H1 (cell line): ENCODE results near the gene ASAP3. TPM values are rescaled to one million over a fixed set of nuclear protein-coding genes. Genes with fewer than 3 reads are reported as not detected.

Source experiments
- CTCF ChIA-PET: fragments of 300-600 bp; sonication (Branson Sonifier 250); formaldehyde crosslinking; loops from one replicate; lab custom pipeline; 2021; ENCODE audit not compliant: partially characterized antibody; lab: Charles Lee
- POLR2A ChIA-PET: fragments of 300-600 bp; sonication (Branson Sonifier 250); formaldehyde crosslinking; loops from one replicate; lab custom pipeline; 2021; ENCODE audit warnings: inconsistent platforms; ENCODE audit not compliant: partially characterized antibody; lab: Charles Lee
- DNase-seq, 2 experiments: peaks; one replicate each; pipeline versions ENCODE4 v3.0.0 to v3.0.0-alpha.2; 2010 to 2022; ENCODE audit warnings: low spot score in 2 of 2, low read depth in 1 of 2, mixed read lengths in 1 of 2
- FAIRE-seq: peaks from 2 replicates; lab custom pipeline; 2011; peaks lifted over from hg19 to GRCh38; lab: Jason Lieb, UNC
- H2AFZ ChIP-seq: 2 replicates; pipeline ENCODE4 v1.8.1; 2012; ENCODE audit warnings: low read length, inconsistent platforms
- H2AK5ac ChIP-seq: 2 replicates; pipeline ENCODE4 v1.6.1; 2013; ENCODE audit warnings: low read depth, low read length
- H2BK120ac ChIP-seq: replicated peaks from 2 replicates; pipeline ENCODE3; 2013; ENCODE audit warnings: low read depth, low read length, inconsistent platforms
- H2BK12ac ChIP-seq: 2 replicates; pipeline ENCODE4 v1.6.1; 2013; ENCODE audit warnings: low read depth, low read length
- H2BK15ac ChIP-seq: 2 replicates; pipeline ENCODE4 v1.6.1; 2013; ENCODE audit warnings: low read length
- H2BK20ac ChIP-seq: 2 replicates; pipeline ENCODE4 v1.6.1; 2013; ENCODE audit warnings: low read length
- H2BK5ac ChIP-seq: 2 replicates; pipeline ENCODE4 v1.6.1; 2013; ENCODE audit warnings: low read depth, low read length
- H3K14ac ChIP-seq: 2 replicates; pipeline ENCODE4 v1.6.1; 2013; ENCODE audit warnings: inconsistent platforms; ENCODE audit not compliant: insufficient read length
- H3K18ac ChIP-seq: 2 replicates; pipeline ENCODE4 v1.6.1; 2013; ENCODE audit warnings: low read length; ENCODE audit errors: extremely low read depth
- H3K23ac ChIP-seq: 2 replicates; pipeline ENCODE4 v1.6.1; 2013; ENCODE audit warnings: inconsistent platforms; ENCODE audit not compliant: insufficient read length
- H3K23me2 ChIP-seq: 2 replicates; pipeline ENCODE4 v1.6.1; 2013; ENCODE audit warnings: low read depth, low read length
- H3K27ac ChIP-seq: 2 replicates; pipeline ENCODE4 v1.6.1; 2011; ENCODE audit warnings: low read depth, low read length, inconsistent platforms
- H3K27me3 ChIP-seq, 4 experiments: replicated peaks in 1 of 4; 1 replicate in 1 of 4; 2 replicates in 3 of 4; pipeline versions ENCODE4 v1.6.1 to v1.8.1; 2011 to 2013; ENCODE audit warnings: low read length in 3 of 4, mild to moderate bottlenecking in 3 of 4, inconsistent platforms in 2 of 4, mixed read lengths in 2 of 4, moderate library complexity in 1 of 4; ENCODE audit not compliant: control insufficient read depth in 3 of 4, insufficient read depth in 3 of 4; ENCODE audit errors: extremely low read depth in 1 of 4
- H3K36me3 ChIP-seq, 4 experiments: 2 replicates each; pipeline versions ENCODE4 v1.6.1 to v1.8.1; 2011 to 2013; ENCODE audit warnings: mild to moderate bottlenecking in 4 of 4, low read length in 3 of 4, moderate library complexity in 2 of 4, control low read depth in 1 of 4, inconsistent platforms in 1 of 4; ENCODE audit not compliant: insufficient read depth in 4 of 4, control insufficient read depth in 2 of 4
- H3K4ac ChIP-seq: replicated peaks from 2 replicates; pipeline ENCODE3; 2013; ENCODE audit warnings: low read length, low read depth, mixed read lengths, inconsistent platforms; ENCODE audit not compliant: insufficient read length
- H3K4me1 ChIP-seq, 4 experiments: replicated peaks in 1 of 4; 1 replicate in 1 of 4; 2 replicates in 3 of 4; pipeline versions ENCODE4 v1.6.1 to v1.8.1; 2011 to 2013; ENCODE audit warnings: low read length in 3 of 4, inconsistent platforms in 2 of 4, mixed read lengths in 1 of 4; ENCODE audit not compliant: insufficient read depth in 4 of 4, control insufficient read depth in 3 of 4
- H3K4me2 ChIP-seq, 2 experiments: 2 replicates each; pipeline versions ENCODE4 v1.6.1 to v1.8.1; 2011 to 2013; ENCODE audit warnings: low read depth in 2 of 2, low read length in 2 of 2, control low read depth in 1 of 2, inconsistent platforms in 1 of 2, mild to moderate bottlenecking in 1 of 2; ENCODE audit not compliant: insufficient read depth in 1 of 2
- H3K4me3 ChIP-seq, 4 experiments: fragments of 200-600, 300-600 bp in 1 of 4; sonication (generic), shearing (Covaris generic), sonication (Bioruptor Twin) in 1 of 4; 2 replicates each; pipeline versions ENCODE4 v1.5.1 to v1.8.1; 2011 to 2016; ENCODE audit warnings: low read length in 4 of 4, low read depth in 3 of 4, control low read depth in 2 of 4, inconsistent platforms in 2 of 4, mild to moderate bottlenecking in 2 of 4, mixed read lengths in 1 of 4, moderate library complexity in 1 of 4; ENCODE audit not compliant: insufficient read depth in 2 of 4; ENCODE audit errors: extremely low read depth in 1 of 4
- H3K56ac ChIP-seq: replicated peaks from 2 replicates; pipeline ENCODE3; 2013; ENCODE audit warnings: low read depth, mild to moderate bottlenecking, mixed read lengths, low read length, inconsistent platforms; ENCODE audit not compliant: insufficient read length
- H3K79me1 ChIP-seq: 2 replicates; pipeline ENCODE4 v1.6.1; 2013; ENCODE audit warnings: low read depth, low read length, control low read depth
- H3K79me2 ChIP-seq, 2 experiments: 2 replicates each; pipeline versions ENCODE4 v1.6.1 to v1.8.1; 2012 to 2013; ENCODE audit warnings: low read length in 2 of 2, mild to moderate bottlenecking in 2 of 2, inconsistent platforms in 1 of 2; ENCODE audit not compliant: insufficient read depth in 2 of 2, control insufficient read depth in 1 of 2
- H3K9ac ChIP-seq, 4 experiments: replicated peaks in 1 of 4; 1 replicate in 1 of 4; 2 replicates in 3 of 4; pipeline versions ENCODE4 v1.6.1 to v1.8.1; 2011 to 2013; ENCODE audit warnings: low read depth in 3 of 4, low read length in 3 of 4, control low read depth in 2 of 4, mild to moderate bottlenecking in 2 of 4, moderate library complexity in 2 of 4, inconsistent platforms in 1 of 4; ENCODE audit errors: extremely low read depth in 1 of 4
- H3K9me3 ChIP-seq, 2 experiments: 2 replicates each; pipeline versions ENCODE4 v1.6.1 to v1.8.1; 2012 to 2013; ENCODE audit warnings: mild to moderate bottlenecking in 2 of 2, moderate library complexity in 2 of 2, control low read depth in 1 of 2, inconsistent platforms in 1 of 2, low read depth in 1 of 2, low read length in 1 of 2, mixed read lengths in 1 of 2; ENCODE audit not compliant: insufficient read depth in 2 of 2
- H4K20me1 ChIP-seq, 2 experiments: replicated peaks in 1 of 2; 2 replicates each; pipeline versions ENCODE3 to v1.8.1; 2011 to 2013; ENCODE audit warnings: inconsistent platforms in 2 of 2, low read length in 2 of 2, mild to moderate bottlenecking in 1 of 2; ENCODE audit not compliant: insufficient read depth in 2 of 2, control insufficient read depth in 1 of 2
- H4K5ac ChIP-seq: 2 replicates; pipeline ENCODE4 v1.6.1; 2013; ENCODE audit warnings: low read length, low read depth, mixed read lengths, inconsistent platforms; ENCODE audit not compliant: insufficient read length
- H4K8ac ChIP-seq: 2 replicates; pipeline ENCODE4 v1.8.0; 2013; ENCODE audit warnings: mild to moderate bottlenecking, moderate library complexity, low read length, inconsistent platforms; ENCODE audit not compliant: insufficient read depth; ENCODE audit errors: extremely low read depth
- H4K91ac ChIP-seq: replicated peaks from 2 replicates; pipeline ENCODE3; 2013; ENCODE audit warnings: low read length, mixed read lengths, inconsistent platforms; ENCODE audit not compliant: insufficient read length
- ATF2 ChIP-seq: IDR thresholded peaks from 2 replicates; pipeline ENCODE4 v1.6.1; 2012; ENCODE audit warnings: low read length, inconsistent platforms
- CEBPB ChIP-seq: IDR thresholded peaks from 2 replicates; pipeline ENCODE4 v1.6.1; 2012; ENCODE audit warnings: low read depth, low read length
- CREB1 ChIP-seq: IDR thresholded peaks from 2 replicates; pipeline ENCODE4 v1.6.1; 2012; ENCODE audit warnings: inconsistent platforms
- CTBP2 ChIP-seq: IDR thresholded peaks from 2 replicates; pipeline ENCODE4 v1.7.0; 2011; ENCODE audit warnings: borderline replicate concordance, mild to moderate bottlenecking, moderate library complexity, mixed read lengths, low read length; ENCODE audit not compliant: insufficient read depth, insufficient read length
- EZH2 ChIP-seq: fragments of 200-600 bp; sonication (generic); IDR thresholded peaks from 2 replicates; pipeline ENCODE4 v1.7.1; 2012; ENCODE audit warnings: low read depth, mild to moderate bottlenecking, moderate library complexity, low read length, inconsistent platforms; ENCODE audit not compliant: severe bottlenecking
- JUND ChIP-seq: IDR thresholded peaks from 2 replicates; pipeline ENCODE4 v1.6.1; 2011; ENCODE audit warnings: mild to moderate bottlenecking, improper control_type of control experiment, low read length
- KDM4A ChIP-seq: IDR thresholded peaks from one replicate; pipeline ENCODE4 v1.7.1; 2012; ENCODE audit warnings: low read depth, mild to moderate bottlenecking, moderate library complexity, low read length, inconsistent platforms; ENCODE audit not compliant: severe bottlenecking
- KDM5A ChIP-seq: fragments of 200-600 bp; IDR thresholded peaks from 2 replicates; pipeline ENCODE4 v1.7.1; 2012; ENCODE audit warnings: mild to moderate bottlenecking, low read length, inconsistent platforms, mixed read lengths
- NRF1 ChIP-seq: IDR thresholded peaks from 2 replicates; pipeline ENCODE4 v1.6.1; 2011; ENCODE audit warnings: mild to moderate bottlenecking, low read depth, low read length, improper control_type of control experiment
- POLR2A ChIP-seq, 2 experiments: IDR thresholded peaks; 1 replicate in 1 of 2; 2 replicates in 1 of 2; pipeline ENCODE4 v1.6.1; 2011; ENCODE audit warnings: low read depth in 2 of 2, low read length in 2 of 2, mild to moderate bottlenecking in 2 of 2; ENCODE audit errors: control extremely low read depth in 1 of 2
- RFX5 ChIP-seq: IDR thresholded peaks from 2 replicates; pipeline ENCODE4 v1.6.1; 2011; ENCODE audit warnings: low read depth, low read length, improper control_type of control experiment, borderline replicate concordance
- SP4 ChIP-seq: IDR thresholded peaks from 2 replicates; pipeline ENCODE4 v1.6.1; 2012; ENCODE audit warnings: low read length, inconsistent platforms
- SRF ChIP-seq: IDR thresholded peaks from 2 replicates; pipeline ENCODE4 v1.6.1; 2011; ENCODE audit warnings: mild to moderate bottlenecking, low read depth, low read length, moderate library complexity
- TEAD4 ChIP-seq: IDR thresholded peaks from 2 replicates; pipeline ENCODE4 v1.6.1; 2012; ENCODE audit warnings: low read depth, low read length, inconsistent platforms, mixed read lengths
- WGBS, 2 experiments: shearing (Covaris generic) in 1 of 2; methylation state at CpG; one replicate each; pipeline versions ENCODE4 v1.1.6 to v1.1.7; 2013 to 2015; ENCODE audit warnings: low lambda C conversion rate in 2 of 2, mixed read lengths in 2 of 2, inconsistent platforms in 1 of 2, low coverage in 1 of 2, missing lambda C conversion rate in 1 of 2; ENCODE audit not compliant: insufficient replicate concordance in 2 of 2, insufficient coverage in 1 of 2, insufficient read length in 1 of 2; ENCODE audit errors: extremely low coverage in 1 of 2, missing lambda C conversion rate in 1 of 2; 5-methylcytosine and 5-hydroxymethylcytosine counted together
- polyA plus RNA-seq, 7 experiments: library from polyadenylated mRNA; depleted of rRNA in 3 of 7; stranded (reverse) in 5 of 7; unstranded in 2 of 7; fragments of >200 nt in 5 of 7; fragments of 200-250 nt in 2 of 7; gene quantifications; 1 replicate in 5 of 7; 2 replicates in 1 of 7; 4 replicates in 1 of 7; pipeline versions ENCODE4 v1.2.1 to v1.2.3, GENCODE V29; 2011 to 2013; ENCODE audit warnings: missing spikeins in 2 of 7, mixed read lengths in 2 of 7
- total RNA-seq: library from RNA; stranded (reverse); fragmentation: NEBNext Ultra II Directional; extraction: Animal tissue kit (Norgen Biotek cat#: 25700); gene quantifications from 2 replicates; pipeline ENCODE4 v1.2.1, GENCODE V29; 2021

Gene ASAP3
- total and polyA plus RNA-seq, 2 of the 8 experiments (the other 6 are each of a cell fraction or from before 2014, with no cell fraction given): 53.1 to 58.0 TPM

- DNase-seq (no peak), FAIRE-seq (no peak)
- Histone ChIP-seq H3K23ac (no peak overlapping the region), H2BK120ac (no peak overlapping the region), H2AFZ (no peak overlapping the region), H2BK15ac (no peak overlapping the region), H3K36me3 (peaks cover 0 to 9% (median 3%) of the 10 kb centered on the region in 4 experiments; a peak in 4 of 8 replicates), H3K9ac (no peak overlapping the region), H3K14ac (no peak overlapping the region), H4K91ac (no peak overlapping the region), H3K79me2 (no peaks in the 10 kb centered on the region), H3K27me3 (no peaks in the 10 kb centered on the region), H3K23me2 (no peaks in the 10 kb centered on the region), H4K8ac (no peak overlapping the region), H2BK12ac (no peak overlapping the region), H2AK5ac (no peak overlapping the region), H3K79me1 (no peaks in the 10 kb centered on the region), H4K20me1 (peaks cover 2% of the 10 kb centered on the region in 2 experiments), H3K9me3 (no peaks in the 10 kb centered on the region), H3K4me2 (no peak overlapping the region), H4K5ac (no peak overlapping the region), H2BK20ac (no peak overlapping the region), H3K4ac (no peak overlapping the region), H3K4me1 (no peaks in the 10 kb centered on the region), H3K4me3 (no peak overlapping the region), H3K18ac (no peak overlapping the region), H3K27ac (no peak overlapping the region), H2BK5ac (no peak overlapping the region), H3K56ac (no peak overlapping the region)
- WGBS, 2 experiments: 92% methylated on average over 1 of the region's 1 CpG; no CpG with 5 or more reads in 1 of the 2 experiments
- ChIA-PET POLR2A (interaction anchor here (0.7 to 1.5 kb wide), 3 partner anchors 12 to 35 kb away, joined by 3 to 4 read pairs (median 3); partner anchors contain the start of gene ASAP3), CTCF (interaction anchor here (0.8 to 1.1 kb wide), 2 partner anchors 16 to 217 kb away, joined by 3 to 5 read pairs; no protein-coding TSS in a partner anchor)
- no peak for TF ChIP-seq EZH2
- TF ChIP-seq SRF: no peak
- TF ChIP-seq ATF2: no peak
- no peak for TF ChIP-seq CEBPB
- no peak for TF ChIP-seq KDM5A
- TF ChIP-seq CREB1: no peak
- TF ChIP-seq CTBP2: no peak
- TF ChIP-seq POLR2A (IDR thresholded peaks at IDR 0.05; ENCODE audit: control extremely low read depth in 1 of 2, low read depth in 2 of 2, low read length in 2 of 2): no peak
- TF ChIP-seq RFX5: no peak
- no peak for TF ChIP-seq KDM4A
- no peak for TF ChIP-seq NRF1
- TF ChIP-seq SP4: no peak
- TF ChIP-seq JUND: no peak
- no peak for TF ChIP-seq TEAD4
These were observed 35.1 kb downstream of the ASAP3 start for GRCh38 chr1:23448846-23449245.
